Bone marrow (tissue), 2 donors: Measurements from ENCODE around the gene LILRA1.
A peak's percentile ranks its signal among the peaks of the same experiment; 100 is the strongest.
"Not testable (repeated sequence)": the region's sequence is repeated elsewhere in the genome, so short reads cannot be mapped to it uniquely, and the experiment has no call there.

Experiments used
- DNase-seq, 2 donors: peaks; one replicate each; lab custom pipeline; 2025; lab: John Stamatoyannopoulos, UW

The LILRA1 gene

DNA sequence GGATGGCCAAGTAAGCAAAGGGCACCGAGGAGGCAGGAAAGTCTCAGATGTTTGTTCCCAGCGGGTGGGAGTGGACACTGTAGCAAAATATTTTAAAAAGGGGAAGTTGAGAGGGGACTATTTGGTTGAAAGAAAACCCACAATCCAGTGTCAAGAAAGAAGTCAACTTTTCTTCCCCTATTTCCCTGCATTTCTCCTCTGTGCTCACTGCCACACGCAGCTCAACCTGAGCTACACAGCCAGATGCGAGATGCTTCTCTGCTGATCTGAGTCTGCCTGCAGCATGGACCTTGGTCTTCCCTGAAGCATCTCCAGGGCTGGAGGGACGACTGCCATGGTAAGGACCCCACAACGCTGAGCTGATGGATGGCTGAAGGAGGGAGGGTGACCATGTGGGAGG lies at the start of gene LILRA1:
LILRA1 (plus strand) TSS at position 188 of the 400 bp plus-strand sequence. CDS start 613 bp downstream, outside the sequence.
- peak; percentile 66 to 81 for DNase-seq

DNA sequence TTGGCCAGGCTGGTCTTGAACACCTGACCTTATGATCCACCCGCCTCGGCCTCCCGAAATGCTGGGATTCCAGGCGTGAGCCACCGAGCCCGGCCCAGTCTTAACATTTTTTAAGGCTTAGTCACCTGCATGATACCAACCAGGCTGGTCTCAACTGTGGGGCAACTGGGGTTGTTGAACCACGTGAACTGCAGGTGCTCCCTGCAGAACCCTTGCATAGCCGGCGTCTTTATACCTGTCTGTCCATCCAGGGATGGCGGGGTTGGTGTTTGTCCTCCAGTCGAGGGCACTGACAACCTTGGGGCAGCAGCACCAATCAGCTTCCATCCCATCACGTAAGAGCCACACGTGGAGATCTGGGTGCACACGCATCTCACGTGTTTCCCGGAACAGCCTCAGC lies 44.6 kb upstream of the LILRA1 start:
- no peak for DNase-seq

DNA sequence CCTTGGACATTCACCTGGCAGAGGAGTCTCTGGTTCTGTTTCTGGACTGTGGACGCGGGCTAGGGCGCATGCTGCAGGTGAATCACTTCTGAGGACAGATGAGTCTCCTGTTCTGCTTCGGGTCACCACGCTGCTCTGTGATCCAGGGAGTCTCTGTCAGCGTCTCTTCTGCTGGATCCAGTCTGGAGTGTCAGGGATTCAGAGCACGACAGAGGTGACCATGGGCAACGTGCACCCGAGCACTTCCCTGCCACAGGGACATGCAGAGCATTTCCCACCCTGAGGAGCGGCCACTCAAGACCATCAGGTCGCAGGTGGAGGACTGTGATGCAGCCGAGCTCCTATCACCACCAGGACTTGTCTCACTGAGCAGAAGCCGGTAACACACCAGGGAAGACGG lies 44.2 kb upstream of the LILRA1 start:
- no peak for DNase-seq

DNA sequence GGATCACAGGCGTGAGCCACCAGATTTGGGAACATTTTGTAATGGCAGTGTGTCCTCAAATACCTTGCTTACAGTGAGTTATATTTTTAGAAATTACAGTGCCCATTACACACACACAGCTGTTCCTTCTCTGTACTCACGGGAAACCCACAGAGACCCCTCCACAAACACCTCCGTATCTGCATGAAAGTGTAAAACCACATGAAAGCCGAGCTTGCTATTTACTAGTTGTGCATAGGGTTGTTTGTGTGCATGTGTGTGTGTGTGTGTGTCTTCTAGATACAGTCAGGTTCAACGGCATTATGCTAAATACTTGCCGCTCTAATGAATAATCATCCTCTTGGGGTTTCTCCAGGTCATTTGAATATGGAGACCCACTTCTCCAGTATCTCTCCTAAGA lies 42.1 kb upstream of the LILRA1 start:
- DNase-seq, result no peak

DNA sequence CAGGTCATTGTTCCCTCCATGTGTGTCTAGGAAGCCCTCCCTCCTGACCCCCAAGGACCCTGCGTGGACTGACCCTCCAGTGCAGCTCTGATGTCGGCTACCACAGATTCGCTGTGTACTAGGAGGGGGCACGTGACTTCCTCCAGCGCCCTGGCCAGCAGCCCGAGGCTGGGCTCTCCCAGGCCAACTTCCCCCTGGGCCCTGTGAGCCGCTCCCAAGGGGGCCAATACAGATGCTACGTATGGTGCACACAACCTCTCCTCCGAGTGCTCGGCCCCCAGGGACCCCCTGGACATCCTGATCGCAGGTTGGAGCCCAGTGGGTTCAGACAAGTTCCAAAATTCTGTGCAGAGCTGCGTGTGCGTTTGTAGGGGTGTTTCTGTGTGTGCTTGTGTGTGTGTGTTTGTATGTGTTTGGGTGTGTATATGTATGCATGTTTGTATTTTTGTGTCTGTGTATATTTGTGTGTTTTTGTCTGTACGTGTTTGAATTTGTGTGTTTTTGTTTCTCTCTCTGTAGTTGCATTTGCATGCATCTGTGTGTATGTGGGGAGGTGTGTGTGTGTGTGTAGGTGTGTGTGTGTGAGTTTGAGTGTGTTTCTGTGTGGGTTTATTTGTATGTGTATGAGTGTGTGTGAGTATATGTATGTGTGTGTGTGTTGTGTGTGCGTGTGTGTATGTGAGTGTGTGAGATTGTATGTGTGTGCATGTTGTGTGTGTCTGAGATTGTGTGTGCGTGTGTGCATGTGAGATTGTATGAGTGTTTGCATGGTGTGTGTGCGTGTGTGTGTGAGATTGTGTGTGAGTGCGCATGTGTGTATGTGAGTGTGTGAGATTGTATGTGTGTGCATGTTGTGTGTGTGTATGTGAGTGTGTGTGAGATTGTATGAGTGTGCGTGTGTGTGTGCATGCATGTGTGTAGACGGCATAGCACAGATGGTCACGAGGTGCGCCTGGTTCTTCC lies 41.2 kb upstream of the LILRA1 start:
- DNase-seq, result no peak

DNA sequence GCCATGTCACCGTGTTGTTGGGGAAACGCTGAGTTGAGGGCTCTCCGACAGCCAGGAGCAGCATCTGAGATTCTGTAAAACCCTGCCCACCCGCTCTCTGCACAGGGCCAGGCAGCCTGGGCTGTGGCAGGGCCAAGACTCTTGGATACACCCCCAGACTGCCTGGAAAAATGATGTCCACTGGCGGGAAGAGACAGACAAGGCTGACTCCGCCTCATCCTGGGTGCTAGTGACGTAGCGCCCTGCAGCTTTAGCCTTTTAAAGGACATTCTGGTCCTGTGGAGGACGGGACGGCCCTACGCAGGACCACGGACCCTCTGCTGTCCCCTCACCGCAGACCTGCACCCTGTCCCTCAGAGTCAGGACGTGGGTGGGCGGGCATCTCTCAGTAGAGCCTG lies 40.5 kb upstream of the LILRA1 start:
- DNase-seq, result no peak

DNA sequence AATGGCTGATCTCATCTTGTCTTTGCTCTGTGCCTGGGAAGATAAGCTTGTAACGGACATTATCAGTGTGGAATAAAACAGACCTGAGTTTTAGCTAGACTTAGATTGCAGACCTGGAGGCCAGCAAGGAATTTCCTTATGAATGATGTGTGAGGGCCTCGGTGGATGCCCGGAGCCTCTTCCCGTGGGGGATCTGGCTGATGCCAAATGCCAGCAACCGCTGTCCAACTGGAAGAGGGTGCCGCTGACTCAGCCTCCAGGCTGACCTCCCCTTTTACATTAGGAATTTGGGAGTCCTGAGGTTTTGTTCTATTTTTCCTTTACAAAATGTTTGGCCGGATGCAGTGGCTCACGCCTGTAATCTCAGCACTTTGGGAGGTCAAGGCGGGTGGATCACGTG lies 39.4 kb upstream of the LILRA1 start:
- no peak for DNase-seq

DNA sequence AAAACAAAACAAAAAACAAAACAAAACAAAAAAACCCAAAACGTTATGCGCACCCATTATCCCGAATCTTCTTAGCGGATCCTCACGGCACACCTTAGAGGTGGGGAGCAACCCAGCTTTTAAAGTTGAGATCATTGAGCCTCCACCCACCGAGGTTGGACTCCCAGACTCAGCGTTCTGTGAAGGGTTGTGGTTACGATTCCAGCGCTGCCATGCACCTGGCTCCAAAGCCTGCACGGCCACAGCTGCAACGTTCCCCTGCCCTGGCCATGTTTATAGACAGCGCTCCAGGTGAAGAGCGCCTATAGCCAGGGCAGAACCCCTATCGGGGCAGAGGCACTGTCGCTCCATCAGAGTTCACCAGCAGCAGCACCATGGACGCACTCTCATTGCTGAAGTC lies 38.5 kb upstream of the LILRA1 start:
- no peak for DNase-seq

DNA sequence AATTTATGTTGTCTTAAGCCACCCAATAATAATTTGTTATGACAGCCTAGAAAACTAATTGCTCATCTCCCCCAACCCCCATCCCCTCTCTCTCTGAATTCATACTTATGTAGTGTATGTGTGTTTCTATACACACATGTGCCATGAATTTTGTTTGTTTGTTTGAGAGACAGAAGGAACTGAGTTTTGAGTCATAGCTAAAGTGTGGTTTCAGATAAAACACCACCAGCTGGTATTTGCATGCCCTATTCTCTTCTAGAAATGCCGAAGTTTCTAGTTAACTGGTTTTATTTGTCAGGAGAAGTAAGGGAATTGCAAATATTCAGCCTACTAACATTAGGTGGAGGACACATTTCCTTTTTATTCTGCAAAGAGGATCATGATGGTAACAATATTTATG lies 37.2 kb upstream of the LILRA1 start:
- no peak for DNase-seq

DNA sequence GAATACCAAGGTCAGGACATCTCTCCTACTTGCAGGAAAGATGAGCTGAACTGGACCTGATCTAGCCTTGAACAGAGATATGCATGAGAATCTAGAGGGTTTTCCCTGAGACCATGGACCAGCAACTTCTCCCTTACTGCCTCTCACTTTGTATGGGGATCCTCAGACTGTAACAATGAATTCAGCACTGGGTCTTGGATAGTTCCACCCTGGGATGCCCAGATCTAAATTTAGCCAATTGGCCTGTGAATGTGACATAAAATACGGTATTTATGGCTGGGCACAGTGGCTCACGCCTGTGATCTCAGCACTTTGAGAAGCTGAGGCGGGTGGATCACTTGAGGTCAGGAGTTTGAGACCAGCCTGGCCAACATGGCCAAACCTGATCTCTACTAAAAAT lies 35.1 kb upstream of the LILRA1 start:
- DNase-seq, result no peak

DNA sequence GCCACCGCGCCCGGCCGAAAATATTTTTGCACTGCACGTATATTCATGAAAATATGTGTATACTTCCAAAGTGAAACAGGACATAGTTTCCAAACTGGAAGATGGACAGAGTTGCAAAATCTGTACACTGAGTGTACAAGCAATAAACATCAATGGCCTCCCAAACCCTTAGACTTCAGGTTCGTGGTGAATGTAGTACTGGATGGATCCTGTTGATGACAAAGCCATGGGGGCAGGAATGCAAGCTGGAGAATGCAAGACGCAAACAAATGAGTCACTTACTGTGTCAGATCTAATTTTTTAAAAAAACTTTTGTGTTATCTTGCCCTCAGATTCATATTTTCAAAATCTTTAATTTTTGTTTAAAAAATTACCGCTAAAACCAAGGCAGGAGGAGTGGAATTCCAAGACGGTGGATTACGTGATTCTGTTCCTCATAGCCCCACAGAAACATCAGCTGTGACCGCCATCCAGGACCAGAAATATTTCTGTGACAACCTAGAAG lies 32.5 kb upstream of the LILRA1 start:
- no peak for DNase-seq

DNA sequence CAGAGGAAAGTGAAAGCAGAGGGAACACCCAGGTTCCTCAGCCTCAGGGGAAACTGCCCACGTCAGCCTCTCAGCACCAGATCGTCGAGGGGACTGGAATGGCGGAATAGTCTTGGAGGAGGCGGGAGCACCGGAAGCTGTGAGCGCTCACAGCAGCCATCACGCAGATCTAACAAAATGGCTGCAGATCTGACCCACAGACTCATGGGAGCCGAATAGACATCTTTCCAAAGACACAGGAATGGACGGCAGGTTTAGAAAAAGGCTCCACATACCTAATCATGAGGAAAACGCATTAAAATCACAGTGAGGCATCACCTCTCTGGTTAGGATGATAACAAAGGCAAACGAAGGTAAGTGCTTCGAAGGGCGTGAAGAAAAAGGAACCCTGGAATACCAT lies 31.6 kb upstream of the LILRA1 start:
- no peak for DNase-seq

DNA sequence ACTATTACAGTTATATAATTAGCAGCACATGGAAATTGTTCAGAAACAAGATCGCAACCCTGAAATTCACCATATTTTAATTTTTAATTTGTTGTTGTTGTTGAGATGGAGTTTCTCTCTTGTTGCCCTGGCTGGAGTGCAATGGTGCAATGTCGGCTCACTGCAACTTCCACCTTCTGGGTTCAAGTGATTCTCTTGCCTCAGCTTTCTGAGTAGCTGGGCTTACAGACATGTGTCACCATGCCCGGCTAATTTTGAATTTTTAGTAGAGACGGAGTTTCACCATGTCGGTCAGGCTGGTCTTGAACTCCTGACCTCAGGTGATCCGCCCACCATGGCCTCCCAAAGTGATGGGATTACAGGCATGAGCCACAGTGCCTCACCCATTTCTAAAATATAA lies 30.2 kb upstream of the LILRA1 start:
- not testable (repeated sequence) for DNase-seq

DNA sequence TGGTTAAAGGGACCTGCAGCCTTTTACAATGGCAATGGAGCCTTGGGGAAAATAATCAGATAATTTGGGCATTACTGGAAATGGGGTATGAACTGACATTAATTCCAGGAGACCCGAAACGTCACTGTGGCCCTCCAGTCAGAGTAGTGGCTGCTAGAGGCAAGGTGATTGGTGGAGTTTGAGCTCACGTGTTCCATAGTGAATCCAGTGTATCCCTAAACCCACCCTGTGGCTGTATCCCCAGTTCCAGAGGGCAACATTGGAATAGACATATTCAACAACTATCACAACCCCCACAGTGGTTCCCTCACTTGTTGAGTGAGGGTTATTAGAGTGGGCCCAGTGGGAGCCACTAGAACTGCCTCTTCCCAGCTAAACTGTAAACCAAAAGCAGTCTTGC lies 23.1 kb upstream of the LILRA1 start:
- no peak for DNase-seq

DNA sequence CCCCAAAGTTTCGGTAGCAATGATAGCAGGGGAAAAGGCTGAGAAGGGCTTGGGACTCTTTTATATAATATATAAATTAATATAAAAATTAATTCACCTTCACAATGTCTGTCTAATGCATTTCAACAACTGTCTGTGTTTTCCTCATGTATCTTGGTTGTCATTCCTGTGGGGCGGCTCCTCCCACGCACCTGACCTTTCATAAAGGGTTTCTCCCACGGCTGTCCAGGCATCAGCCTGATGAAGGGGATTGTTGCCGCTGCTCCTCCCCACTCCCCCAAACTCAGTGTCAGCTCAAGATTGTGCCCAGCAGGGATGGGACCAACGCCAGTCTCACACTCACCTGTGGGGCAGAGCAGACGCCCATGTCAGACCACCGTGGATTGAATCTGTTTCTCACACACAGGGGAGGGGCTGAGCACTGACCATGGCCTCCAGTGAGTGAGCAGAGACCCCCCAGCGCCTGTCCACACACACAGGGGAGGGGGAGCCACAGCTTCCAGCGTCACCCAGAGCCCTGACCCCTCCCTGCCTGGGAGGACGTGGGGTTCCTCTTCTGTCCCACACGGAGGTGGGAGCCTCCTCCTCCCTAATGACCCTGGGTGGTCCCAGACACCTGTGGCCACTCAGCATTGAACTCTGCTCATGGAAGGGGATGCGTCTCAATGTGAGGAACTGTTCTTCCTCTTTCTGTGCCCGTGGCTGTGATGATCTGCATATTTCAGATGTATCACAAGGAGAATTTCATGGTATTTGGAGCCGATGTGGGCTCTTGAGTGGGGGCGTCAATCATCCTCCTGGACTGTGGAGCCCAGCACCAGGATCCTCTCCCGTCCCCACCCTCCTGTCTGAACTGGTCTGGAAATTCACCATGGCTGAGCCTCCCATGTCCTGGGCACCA lies 21.5 kb upstream of the LILRA1 start:
- peak in 1 of 2 donors; percentile 8 for DNase-seq

DNA sequence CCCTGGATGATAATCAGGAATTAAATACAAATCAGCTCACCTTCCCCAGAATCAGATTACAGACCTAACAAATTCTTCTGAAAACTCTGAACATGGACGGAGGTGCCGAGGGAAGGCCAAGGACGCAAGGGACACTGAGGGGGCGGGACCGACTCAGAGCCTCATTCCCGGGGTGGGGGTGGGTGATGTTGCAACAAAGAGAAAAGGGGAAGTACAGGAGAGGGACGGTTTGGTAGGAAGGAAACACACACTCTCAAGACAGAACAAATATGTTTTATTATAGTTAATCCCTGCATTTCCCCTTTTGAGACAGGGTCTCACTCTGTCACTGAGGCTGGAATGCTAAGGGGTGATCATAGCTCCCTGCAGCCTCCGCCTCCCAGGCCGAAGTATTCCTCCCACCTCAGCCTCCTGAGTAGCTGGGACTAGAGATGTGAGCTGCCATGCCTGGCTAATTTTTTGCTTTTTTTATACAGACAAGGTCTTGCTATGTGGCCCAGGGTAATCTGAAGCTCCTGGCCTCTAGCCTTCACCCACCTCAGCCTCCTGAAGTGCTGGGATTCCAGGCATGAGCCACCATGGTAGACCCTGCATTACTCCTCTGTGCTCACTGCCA lies 20.6 kb upstream of the LILRA1 start:
- DNase-seq, result peak; percentile 54 to 82

DNA sequence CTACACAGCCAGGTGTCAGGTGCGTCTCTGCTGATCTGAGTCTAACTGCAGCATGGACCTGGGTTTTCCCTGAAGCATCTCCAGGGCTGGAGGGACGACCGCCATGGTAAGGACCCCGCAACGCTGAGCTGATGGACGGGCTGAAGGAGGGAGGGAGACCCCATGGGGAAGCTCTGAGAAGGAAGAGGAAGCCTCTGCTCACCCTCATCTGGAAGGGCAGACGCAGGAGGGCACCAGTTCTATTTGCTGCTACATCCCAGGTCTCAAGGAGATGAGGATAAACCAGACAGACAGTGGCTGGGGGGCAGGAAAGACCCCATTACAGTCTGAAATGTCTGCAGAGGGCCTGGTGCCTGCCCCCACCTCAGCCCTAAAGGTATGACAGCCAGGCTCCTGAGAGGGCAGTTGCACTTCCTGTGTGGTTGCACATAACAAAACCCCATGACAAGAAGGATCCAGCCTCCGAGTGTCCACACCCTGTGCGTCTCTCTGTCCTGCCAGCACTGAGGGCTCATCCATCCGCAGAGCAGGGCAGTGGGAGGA lies 20.0 kb upstream of the LILRA1 start, which contains the start of gene LILRA2:
LILRA2 (plus strand) TSS at position 461 of the 543 bp plus-strand sequence. CDS start 89 bp downstream, outside the sequence.
- no peak for DNase-seq

DNA sequence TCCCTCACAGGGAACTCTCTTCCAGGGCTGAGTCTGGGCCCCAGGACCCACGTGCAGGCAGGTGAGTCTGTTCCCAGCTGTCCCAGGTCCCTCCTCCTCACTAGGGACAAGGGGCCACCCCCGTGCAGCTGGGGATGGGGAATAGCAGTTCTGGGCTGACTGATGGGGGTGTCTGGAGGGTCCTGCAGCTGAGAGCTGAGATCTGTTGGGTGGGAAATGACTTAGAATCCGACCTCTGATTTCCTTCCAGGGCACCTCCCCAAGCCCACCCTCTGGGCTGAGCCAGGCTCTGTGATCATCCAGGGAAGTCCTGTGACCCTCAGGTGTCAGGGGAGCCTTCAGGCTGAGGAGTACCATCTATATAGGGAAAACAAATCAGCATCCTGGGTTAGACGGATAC lies 19.4 kb upstream of the LILRA1 start:
- no peak for DNase-seq

DNA sequence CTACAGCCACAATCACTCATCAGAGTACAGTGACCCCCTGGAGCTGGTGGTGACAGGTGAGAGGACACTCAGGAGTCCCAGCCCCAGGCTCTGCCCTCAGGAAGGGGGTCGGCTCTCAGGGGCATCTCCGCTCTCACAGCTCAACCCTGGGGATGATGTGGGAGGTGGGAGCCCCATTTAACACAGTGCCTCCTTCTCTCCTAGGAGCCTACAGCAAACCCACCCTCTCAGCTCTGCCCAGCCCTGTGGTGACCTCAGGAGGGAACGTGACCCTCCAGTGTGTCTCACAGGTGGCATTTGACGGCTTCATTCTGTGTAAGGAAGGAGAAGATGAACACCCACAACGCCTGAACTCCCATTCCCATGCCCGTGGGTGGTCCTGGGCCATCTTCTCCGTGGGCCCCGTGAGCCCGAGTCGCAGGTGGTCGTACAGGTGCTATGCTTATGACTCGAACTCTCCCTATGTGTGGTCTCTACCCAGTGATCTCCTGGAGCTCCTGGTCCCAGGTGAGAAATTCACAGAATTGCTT lies 18.8 kb upstream of the LILRA1 start:
- DNase-seq, result no peak

DNA sequence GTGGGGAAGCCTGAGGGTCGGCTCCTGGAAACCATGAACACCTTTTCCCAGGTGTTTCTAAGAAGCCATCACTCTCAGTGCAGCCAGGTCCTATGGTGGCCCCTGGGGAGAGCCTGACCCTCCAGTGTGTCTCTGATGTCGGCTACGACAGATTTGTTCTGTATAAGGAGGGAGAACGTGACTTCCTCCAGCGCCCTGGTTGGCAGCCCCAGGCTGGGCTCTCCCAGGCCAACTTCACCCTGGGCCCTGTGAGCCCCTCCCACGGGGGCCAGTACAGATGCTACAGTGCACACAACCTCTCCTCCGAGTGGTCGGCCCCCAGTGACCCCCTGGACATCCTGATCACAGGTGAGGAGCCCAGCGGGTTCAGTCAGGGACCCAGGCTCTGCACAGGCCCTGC lies 18.2 kb upstream of the LILRA1 start:
- not testable (repeated sequence) for DNase-seq

DNA sequence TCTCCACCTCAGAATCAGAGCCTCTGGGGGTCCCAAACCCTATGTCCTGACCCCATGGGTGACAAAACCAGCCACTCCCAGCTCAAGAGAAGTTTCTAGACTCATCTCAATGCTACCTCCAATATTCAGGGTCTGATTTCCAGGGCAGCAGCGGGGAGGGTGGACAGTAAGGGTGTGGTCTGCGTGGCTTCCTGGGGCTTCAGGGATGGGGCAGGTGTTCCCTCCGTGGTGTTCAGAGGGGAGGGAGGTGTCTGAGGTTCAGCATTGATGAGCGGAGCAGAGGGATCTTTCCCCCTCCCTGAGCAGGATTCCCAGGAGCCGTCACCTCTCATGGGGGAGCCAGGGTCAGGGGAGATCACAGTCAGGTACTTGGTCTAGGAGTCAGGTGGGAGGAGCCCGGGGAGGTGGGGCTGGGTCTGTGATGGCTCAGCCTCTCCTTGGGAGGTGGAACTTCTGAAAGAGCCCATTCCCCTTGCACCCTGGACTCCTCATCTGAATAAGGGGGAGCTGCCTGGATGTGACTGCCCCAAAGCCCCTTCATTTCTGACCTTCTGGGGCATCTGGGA lies 16.9 kb upstream of the LILRA1 start:
- no peak for DNase-seq
